T follicular helper cell (primary cell): ENCODE results near the gene TSPAN2.

Experiments
- DNase-seq: peaks from one replicate; pipeline ENCODE4 v3.0.0-alpha.2; 2020; ENCODE audit warnings: low read depth
- total RNA-seq, 2 experiments: gene quantifications; one replicate each; lab custom pipeline; 2026; lab: John Stamatoyannopoulos, UW

TSPAN2 gene
- total RNA-seq = 0.09 to 8.3 reads per million in 2 experiments

DNA sequence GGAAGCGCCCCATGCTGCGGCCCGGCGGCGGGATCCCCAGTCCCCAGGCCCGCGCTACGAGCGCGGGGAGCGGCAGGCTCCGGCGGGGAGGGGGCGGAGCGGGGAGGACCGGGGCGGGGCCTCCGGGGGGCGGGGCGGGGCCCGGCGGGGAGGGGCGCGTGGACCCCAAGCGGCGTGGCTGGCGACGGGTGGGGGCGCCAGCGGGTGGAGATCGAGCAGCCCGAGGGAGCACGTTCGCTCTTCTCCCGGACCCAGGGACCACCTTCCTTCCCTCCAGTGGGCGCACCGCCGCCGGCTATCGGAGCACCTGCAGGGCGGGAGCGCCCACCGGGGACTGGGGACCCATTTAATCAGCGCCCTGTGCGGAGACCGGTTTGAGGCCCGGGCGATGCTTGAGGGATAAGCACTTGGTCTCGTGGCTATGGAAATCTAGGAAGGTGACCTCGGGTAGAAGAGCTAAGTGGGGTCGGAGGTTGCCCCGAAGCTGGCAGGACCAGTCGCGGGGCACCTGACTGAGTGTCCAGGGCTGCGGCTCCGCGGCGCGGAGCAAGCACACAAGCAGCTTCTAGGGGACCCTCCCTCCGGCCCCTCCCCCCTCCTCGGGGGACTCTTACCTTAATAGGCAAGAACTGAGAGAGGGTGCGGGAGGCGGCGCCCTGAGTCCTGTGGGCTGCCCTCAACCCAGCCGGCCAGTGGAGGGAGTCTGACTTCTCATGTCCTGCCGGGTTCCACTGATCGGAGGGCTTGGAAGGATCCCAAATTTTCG, at the start of gene TSPAN2:
Gene TSPAN2 (minus strand): TSS at position 84 of the 766 bp plus-strand sequence. CDS start 71 bp downstream, at position 13.
- DNase-seq = peak; percentile 41

DNA sequence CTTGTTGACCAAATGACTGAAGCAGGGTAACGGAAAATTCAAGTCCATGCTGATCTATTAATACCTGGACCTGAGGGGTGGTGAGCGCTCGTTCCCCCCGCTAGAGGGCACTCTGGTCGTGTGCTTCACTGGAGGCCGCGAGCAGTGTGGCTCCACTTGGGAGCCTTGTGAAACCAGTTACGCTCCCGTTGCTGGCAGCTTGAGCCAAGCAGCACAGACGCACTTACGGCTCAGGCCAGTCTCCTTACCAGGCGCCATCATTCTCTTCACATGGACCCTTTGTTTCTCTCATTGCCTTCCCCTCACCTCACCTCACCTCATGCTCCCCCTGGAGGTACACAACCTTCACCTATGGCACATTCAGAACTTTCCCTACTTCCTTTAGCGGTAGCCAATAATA, 49.7 kb upstream of the TSPAN2 start:
- DNase-seq = peak; percentile 38

DNA sequence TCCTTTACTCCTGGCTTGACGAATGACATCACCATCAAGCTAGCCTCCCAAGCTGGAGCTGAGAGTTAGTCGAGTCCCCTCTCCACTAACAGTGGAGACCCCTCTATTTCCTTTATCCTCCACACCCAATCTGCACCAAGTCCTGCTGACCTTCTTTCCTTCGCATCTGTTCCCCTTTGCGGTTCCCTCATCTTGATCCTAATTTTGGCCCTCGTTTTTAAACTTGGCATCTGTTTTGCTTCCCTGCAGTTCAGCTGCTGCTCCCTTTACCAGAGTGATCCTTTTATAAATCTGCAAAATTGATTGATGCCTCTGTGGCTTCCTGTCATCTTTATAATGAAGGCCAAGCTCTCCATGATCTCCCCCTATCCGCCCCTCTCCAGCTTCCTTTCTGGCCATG, 49.0 kb upstream of the TSPAN2 start:
- DNase-seq = no peak

DNA sequence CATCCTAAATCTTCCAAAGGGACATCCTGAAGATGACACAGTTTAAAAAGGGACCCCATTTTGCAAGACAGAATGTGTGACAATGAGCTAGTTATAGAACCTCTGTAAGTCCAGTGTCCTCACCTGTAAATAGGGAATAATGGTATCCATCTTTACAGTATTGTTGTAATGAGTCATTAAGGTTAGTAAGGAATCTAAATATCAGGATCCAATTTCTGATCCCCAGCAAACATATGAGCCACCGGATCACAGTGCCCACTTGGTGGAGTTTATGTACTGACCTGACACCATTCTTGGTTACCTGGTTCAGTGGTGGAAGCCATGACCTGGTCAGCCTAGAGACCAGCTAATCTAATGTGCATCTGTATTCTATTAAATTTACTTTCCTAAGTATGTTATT, 47.9 kb upstream of the TSPAN2 start:
- DNase-seq = no peak

DNA sequence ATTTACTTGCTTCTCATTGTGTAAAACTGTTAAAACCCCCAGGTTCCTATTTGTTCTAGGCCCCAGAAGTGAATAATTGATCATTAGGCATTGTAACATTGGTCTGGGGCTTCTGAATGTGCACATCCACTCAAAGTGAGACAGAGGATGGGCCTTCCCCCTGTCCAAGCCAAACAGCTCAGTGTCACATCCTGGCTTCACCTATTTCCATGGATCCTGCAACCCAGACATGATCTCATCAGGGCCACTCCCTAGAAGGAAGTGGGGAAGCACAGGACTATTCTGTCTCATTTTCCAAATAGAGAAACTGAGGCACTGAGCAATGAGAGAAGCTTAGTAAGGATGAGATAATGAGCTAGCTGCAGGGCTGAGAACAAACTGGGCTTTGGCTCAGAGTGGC, 47.4 kb upstream of the TSPAN2 start:
- DNase-seq = no peak

DNA sequence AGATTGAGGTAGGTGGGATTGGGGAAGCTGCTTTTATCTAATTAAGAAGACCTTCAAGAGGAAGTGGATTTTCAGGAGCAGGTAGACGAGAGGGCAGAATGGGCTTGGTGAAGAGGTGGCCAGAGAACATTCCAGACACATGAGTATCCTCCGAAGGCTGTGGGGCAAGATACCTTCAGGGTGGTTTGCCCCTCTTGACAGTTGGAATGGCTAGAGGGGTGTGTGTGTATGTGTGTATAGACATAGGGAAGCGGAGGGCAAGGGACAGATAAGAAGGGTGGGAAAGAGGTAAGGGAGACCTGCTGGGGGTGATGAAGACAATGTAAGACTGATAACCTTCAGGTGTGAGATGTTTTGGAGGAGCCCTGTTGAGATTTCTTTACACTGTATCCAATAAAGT, 46.8 kb upstream of the TSPAN2 start:
- no peak for DNase-seq

DNA sequence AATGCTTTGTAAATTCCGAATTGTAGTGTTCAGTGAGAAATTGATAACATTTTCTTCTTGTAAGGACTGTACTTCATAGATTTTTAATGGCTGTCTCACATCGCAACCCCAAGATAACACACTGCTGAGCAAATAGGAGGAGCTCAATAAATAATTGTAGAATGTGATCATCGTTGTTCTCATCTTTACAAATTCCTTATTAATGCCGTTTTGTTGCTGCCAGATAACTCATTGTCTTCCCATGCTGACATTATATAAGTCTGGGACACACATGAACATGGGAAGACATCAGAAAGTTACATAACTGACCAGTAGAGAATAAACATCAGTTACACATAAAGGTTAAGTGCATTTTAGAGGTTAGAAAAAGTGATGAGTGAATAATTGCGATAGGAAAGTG, 46.4 kb upstream of the TSPAN2 start:
- no peak for DNase-seq

DNA sequence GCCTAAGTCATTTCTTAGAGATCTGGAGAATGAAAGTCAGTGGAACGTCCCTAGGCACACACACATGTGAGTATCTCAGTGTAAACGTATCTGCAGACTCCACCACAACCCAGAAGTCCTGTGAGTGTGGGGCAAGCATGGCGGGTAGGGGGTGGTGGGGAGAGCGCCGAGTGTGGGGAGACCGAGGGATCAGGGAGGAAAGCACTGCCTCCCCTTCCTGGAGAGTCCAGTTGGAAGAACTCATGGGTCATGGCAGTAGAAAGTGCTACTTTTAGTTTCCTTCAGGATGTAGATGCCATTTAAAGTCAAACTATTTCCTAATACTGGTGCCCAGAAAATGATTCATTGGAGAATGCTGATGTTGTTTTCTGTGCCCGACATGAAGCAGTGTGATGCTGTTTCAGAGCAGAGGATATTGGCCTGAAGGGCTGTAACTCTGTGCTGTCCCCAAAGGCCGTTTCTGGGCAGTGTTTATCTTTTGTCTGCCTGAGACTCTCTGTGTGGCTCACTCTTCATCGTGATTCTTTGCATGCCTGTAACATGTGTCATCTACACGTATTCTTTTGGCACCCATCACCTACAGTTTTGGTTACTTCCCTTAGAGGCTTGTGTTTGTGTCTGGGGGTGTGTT, 45.7 kb upstream of the TSPAN2 start:
- DNase-seq = no peak

DNA sequence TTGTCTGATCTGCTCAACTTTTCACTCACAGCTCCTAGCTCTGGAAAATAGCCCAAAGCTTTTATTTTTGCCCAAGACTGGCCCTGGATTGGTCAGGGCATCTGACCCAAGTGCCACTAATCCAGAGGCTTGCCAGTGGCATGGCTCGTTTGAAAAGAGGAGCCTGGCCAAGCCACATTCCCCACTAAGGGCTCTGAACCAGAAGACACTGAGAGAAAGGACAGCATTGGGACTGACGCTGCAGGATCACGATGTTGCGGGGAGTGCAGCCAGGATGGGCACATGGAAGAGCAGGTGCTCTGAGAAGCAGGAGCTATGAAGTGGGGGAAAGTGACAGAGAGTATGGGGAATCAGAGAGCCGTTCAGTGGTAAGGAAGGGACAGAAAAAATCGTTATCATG, 44.9 kb upstream of the TSPAN2 start:
- DNase-seq = no peak

DNA sequence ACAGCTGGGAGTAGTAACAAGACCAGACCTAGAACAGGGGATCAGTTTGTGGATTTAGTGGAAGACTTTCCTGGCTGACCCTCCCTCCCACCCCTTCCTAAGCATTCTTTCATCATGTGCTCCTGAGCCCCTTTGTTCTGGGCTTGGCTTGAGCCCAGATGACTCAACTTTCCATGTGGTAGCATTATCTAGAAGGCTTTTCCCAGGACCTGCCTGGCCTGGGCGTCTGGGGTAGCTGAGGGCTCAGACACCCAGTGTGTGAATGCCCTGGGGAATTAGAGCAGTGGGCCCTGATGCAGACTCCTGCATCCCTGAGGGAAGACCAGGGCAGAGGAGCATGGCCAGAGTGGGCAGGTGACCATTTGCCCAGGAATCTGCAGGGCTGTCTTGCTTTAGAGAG, 44.1 kb upstream of the TSPAN2 start:
- no peak for DNase-seq

DNA sequence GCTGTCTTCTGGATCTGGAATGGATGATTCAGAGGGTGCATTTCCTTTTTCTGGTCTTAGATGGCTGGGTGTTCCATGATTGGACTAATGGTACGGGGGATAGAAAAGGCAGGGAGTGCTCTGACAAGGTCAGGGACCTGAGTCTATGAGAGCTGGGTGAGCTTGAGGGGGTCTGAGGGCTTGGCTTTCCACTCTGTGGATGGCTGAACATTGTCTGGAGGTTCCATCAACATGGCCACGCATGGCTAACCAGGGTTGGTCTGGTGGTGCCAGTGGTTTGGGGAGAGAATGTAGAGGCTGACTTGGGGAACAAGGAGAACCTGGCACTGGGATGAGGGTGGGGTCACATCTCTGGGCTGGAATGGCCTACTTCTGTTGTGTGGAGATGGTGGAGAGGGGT, 41.5 kb upstream of the TSPAN2 start:
- no peak for DNase-seq

DNA sequence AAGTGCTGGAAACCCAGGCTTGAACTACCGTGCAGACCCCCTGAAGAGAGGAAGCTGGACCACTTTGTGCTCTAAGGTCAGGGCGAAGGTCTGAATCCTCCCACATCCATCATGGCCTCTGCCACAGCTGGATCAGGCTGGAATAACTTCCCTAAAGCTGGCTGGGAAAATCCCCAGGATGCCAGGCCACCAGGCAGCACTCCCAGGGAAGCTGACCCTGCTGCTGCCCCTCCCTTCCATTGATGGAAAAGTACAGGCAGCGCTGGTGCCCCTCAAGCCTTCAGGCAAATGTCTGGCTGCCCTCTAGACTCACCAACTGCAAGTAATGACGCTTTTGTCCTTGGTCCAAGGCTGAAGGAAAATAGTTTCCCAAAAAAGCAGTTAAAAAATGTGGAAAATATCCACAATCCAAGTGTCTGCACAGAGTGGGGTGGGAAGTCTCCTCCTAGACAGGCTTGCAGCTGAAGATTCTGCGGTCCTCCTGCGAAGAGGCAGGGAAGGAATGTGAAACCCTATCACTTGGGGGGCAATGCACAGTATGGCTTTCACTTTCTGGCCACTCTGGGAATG, 39.9 kb upstream of the TSPAN2 start:
- no peak for DNase-seq

DNA sequence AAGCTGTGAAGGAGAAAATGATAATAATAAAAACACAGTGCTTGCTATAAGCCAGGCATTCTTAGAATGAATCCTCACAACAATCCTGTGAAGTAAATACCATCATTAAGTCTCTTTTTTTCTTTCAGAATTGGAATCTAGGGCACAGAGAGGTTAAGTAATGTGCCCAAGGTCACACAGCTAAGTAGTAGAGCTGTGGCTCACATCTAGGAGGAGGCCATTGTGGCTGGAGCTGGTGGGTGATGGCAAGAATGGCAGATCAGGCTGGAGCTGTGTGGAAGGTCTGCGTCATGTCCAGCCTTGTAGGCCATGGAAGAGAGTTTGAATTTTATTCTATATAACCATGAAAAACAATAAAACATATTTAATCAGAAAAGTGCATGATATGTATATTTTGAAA, 38.2 kb upstream of the TSPAN2 start:
- DNase-seq = no peak

DNA sequence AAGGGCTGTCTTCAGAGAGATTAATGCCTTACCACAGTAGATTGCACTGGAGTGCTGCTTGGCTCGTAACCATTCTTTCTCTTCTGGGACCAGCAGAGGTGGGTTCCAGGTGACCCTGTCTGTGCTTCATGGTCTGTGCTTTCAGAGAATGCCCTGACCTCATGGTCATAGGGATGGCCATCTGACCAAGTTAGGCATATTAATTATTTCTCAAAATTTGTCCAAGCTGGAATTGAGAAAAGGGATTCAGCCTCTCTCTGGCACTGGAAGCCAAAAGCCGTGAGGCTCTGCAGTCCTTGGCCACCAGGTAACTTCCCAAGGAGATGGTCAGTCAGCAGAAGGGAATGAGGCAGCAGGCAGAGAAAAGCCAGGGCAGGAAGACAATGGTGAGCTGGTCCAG, 37.2 kb upstream of the TSPAN2 start:
- no peak for DNase-seq

DNA sequence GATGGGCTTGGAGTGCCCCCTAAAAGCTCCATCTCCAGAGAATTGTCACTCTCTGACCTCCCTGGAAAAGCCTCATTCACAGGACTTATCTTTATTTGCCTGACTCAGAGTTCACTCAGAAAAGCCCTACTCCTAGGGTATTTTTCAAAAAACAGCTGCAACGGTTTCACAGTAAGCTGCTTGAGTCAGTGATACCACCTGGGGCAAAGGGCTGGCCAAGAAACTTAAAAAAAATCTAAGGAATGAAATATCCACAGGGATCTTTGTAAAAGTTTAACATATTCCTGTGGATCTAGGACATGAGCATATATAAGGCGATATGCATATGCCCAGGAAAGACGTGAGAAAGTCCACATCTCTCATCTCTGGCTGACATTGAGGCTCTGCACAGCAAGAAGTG, 33.8 kb upstream of the TSPAN2 start:
- DNase-seq = no peak

DNA sequence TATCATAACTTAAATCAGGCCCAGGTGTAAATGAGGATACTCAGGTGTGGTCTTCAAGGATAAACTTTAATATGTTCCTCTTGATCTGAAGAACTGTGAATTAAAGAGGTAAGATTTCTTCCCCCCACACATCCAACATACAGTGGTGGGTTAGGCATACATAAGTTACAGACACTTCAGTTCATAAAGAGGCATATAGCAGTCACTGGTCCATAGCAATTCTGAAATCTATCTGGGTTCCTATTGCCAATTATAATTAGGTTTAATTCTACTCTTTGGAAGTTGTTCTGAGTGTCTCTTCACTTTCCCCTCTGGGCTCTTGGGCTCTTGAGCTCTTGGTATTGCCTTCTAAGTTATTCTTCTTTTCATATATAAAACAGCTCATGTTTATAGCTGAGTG, 32.5 kb upstream of the TSPAN2 start:
- no peak for DNase-seq

DNA sequence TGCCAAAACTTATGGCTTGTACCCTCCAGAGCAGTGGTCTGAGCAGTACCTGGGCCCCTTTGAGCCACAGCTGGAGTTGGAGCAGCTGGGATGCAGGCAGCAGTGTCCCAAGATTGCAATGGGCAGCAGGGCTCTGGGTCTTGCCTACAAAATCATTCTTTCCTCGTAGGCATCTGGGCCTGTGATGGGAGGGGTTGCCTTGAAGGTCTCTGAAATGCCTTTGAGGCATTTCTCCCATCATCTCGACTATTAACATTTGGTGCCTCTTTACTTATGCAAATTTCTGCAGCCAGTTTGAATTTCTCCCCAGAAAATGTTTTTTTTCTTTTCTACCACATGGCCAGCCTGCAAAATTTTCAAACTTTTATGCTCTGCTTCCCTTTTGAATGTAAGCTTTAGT, 31.0 kb upstream of the TSPAN2 start:
- no peak for DNase-seq

DNA sequence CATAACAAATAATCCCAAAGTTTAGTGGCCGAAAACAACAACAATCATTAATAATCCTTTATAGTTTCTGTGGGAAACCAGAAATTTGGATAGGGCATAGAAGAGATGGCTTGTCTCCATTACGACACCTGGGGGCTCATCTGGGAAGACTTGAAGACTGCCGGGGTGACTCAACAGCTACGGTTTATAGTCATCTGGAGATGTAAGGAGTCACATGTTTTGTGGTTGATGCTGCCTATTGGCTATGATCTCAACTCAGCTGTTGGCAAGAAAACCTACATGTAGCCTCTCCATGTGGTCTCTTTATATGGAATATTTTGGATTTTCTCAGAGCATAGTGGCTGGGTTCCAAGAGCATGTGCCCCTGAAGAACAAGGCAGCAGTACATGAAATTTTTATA, 29.3 kb upstream of the TSPAN2 start:
- DNase-seq = no peak

DNA sequence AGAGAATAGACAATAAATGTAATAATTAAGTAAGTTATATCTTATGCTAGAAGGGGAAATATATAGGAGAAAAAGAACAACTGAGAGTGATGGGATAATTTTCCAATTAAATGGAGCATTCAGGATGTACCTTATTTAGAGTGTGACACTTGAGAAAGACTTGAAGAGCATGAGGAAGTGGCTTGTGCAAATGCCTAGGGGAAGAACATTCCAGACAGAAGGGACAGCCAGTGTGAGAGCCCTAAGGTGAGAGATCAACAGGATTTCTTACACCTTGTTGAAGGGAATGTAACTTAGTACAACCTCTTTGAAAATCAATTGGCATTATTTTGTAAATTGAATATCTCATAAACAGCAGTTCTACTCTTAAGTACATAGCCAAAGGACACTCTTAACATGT, 28.8 kb upstream of the TSPAN2 start:
- no peak for DNase-seq

DNA sequence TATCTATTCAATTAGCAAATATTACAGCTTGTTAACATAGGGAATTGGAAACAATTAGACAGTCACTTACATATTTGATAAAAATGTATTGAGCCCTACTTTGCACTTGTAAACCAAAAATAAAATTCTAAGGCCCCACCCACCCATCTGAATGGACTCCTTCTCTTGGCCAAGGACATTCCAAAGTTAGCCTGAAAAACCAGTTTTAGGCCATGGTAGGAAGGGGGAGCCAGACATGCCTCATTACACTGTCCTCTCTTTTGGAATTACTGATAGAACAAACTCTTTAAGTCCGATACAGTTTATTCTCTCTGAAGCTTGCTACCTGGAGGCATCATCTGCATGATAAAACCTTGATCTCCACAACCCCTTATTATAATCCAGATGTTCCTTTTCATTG, 28.0 kb upstream of the TSPAN2 start:
- no peak for DNase-seq

DNA sequence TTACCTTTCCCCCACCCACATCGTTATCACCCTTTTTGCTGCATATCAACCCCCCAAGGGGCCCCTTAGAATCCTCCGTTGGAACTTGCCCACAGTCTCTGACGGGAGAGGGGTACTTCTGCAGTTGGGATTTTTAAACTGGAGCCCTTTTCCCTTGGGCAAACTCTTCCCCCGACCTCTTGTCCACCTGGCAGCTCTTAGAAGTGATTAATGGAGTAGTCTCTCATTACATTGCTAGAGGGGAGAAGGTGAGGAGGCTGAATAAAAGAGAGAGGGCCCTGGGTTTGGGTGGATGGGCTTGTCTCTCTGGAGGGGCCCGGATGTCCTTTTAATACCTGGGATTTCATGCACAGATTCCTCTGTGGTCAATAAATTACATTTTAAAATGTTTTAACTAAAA, 27.2 kb upstream of the TSPAN2 start:
- no peak for DNase-seq

DNA sequence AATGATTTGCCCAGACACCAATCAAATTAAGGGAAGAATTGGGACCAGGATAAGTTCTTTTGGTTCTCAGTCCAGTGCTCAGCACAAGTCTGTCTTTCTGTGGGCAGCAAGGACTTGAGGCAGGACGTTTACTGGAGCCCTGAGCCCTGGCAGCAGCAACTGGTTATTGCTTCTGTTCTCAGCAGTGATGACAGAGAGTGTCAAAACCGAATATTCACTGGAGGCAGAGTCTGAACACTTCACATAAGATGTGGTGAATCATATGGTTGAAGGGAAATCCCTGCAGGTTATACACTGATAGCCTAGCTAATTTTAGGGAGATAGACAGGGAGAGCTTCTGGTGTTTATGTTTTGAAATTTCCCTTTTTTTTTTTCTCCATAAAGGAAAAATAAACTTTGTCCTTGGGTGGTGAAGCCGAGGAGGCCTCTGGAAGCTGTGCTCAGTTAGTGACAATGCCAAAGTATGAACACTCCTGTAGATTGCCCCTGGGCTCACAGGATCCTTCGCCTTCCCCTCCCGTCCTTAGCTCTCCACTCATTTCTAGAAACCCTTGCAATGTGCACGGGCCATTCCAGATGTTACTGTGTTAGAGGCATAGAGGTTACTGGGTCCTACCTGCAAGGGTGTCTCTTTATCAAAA, 26.3 kb upstream of the TSPAN2 start:
- no peak for DNase-seq

DNA sequence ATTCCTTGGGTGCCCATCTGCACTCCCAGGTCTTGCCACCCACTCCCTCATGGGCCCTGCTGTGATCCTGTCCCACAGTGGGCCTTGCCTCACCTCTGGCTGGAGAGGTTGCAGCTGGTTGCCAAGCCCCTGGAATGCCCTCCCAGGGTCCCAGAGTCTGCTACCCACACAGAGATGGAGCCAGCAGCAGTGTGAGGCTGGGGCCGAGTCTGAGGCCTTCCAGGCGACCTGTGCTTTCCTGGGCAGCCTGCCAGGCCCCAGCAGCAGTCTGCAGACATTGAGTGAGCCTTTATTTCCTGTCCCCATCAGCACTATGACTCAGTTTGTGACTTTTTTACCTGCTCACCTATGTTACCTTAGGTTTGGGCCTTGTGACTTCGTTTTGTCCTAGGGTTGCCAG, 25.0 kb upstream of the TSPAN2 start:
- no peak for DNase-seq
